AG08396 (cell line): ENCODE measurements around the gene DEF6.
A peak's percentile ranks its signal among the peaks of the same experiment; 100 is the strongest.
"Not testable (repeated sequence)": the region's sequence is repeated elsewhere in the genome, so short reads cannot be mapped to it uniquely, and the experiment has no call there.

ENCODE experiments used
- DNase-seq: peaks from one replicate; pipeline ENCODE4 v3.0.0; 2012; ENCODE audit warnings: low spot score, mixed read lengths

The DEF6 gene

GRCh38 chr6:35310265-35310831 lies 12.7 kb downstream of the DEF6 start:
- DNase-seq: no peak

DNA sequence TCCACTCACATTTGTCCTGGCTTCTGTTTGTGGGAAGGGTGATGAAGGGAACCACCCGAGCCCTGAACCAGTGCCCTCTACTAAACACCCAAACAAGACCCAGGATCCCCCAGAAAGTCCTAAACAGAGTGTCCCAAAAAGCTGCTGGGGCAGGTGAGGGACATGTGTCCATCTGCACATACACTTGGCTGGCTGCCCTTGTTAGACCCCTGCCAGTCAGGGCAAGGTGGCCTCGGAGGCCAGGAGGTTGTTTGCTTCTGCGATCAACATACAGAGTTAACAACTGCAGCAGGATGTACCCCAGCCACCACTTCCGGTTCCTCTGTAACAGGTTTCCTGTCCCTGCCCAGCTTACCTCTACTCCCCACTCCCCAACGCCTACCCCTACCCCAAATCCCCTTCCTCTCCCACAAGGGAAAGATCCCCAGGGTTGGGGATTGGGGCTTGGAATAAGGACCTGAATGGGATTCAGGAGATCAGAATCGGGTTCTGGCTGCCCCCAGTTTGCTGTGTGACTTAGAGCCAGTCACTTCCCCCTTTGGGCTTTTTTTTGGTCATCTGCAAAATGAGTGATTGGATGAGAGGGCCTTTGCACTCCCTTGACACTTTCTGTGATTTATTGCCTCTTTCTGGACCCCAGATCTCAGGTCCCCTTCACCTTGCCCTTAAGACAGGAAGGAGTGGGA lies 13.9 kb downstream of the DEF6 start:
- no peak for DNase-seq

- DNase-seq: no peak
Observed at GRCh38 chr6:35312076-35312800, 14.6 kb downstream of the DEF6 start.

- DNase-seq: no peak
Observed at GRCh38 chr6:35312807-35313206, 15.2 kb downstream of the DEF6 start.

GRCh38 chr6:35317483-35318195 lies 20.0 kb downstream of the DEF6 start:
- DNase-seq: no peak

- DNase-seq: peak; percentile 96
Observed at GRCh38 chr6:35318196-35319171, 20.9 kb downstream of the DEF6 start.

GRCh38 chr6:35319346-35320030 lies 21.9 kb downstream of the DEF6 start:
- no peak for DNase-seq

- DNase-seq: no peak
Observed at GRCh38 chr6:35320031-35320410, 22.4 kb downstream of the DEF6 start.

GRCh38 chr6:35321091-35321490 lies 23.5 kb downstream of the DEF6 start:
- DNase-seq: no peak

GRCh38 chr6:35327349-35328027 lies 29.9 kb downstream of the DEF6 start:
- DNase-seq: peak; percentile 77

GRCh38 chr6:35328108-35328723 lies 30.6 kb downstream of the DEF6 start:
- DNase-seq: no peak

DNA sequence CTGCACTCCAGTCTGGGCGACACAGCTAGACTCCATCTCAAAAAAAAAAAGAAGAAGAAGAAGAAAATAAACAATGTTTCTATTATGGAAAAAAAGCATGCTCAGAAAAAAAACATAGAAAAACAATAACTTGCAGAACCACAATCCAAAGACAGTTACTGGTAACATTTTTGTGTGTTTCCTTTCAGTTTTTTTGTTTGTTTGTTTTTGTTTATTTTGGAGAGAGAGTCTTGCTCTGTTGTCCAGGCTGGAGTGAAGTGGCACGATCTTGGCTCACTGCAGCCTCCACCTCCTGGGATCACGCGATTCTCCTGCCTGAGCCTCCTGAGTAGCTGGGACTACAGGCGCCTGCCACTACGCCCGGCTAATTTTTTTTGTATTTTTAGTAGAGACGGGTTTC lies 31.3 kb downstream of the DEF6 start:
- DNase-seq: not testable (repeated sequence)

DNA sequence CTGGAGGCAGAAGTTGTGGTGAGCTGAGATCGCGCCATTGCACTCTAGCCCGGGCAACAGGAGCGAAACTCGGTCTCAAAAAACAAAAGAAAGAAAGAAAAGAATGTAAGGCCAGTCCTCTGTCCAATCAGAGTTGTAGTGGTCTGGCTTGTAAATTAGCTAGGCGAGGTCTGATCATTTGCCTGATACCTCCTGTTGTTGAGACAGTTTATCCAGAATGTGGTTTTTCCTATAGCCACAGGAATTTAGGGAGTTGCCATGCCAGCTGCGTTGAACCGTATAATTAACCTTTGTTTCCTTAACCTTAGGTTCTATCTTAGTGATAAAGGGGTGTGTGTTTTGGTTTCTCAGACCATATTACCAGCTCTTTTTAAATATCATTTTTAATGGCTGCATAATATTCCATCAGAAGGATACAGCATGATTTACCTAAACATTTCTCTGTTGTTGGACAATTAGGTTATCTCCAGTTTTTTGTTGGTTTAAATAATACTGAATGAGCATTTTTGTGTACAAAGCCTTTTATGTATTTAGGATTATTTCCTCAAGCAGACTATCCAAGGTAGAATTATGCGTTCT lies 33.0 kb downstream of the DEF6 start:
- no peak for DNase-seq

- DNase-seq: not testable (repeated sequence)
Observed at GRCh38 chr6:35332074-35332887, 34.7 kb downstream of the DEF6 start.

DNA sequence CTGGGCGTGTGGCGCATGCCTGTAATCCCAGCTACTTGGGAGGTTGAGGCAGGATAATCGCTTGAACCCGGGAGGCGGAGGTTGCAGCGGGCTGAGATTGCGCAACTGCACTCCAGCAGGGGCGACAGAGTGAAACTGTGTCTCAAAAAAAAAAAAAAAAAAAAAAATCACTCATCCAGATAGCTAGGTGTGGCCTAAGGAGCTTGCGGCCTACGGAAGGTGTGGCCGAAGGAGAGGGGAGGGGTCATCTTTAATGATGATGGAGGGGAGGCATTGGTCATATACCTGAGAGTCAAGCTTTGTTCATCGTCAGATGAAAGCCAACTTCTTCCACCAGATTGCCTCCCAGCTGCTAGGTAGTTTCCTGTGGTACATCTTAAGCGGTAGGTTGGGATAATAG lies 43.9 kb downstream of the DEF6 start:
- DNase-seq: no peak

GRCh38 chr6:35342258-35343091 lies 44.9 kb downstream of the DEF6 start, which contains the start of gene PPARD:
Gene PPARD, plus strand, starts transcription at chr6:35342558. Its CDS starts 68,530 bp downstream, at chr6:35411088.
- DNase-seq: peak; percentile 100

DNA sequence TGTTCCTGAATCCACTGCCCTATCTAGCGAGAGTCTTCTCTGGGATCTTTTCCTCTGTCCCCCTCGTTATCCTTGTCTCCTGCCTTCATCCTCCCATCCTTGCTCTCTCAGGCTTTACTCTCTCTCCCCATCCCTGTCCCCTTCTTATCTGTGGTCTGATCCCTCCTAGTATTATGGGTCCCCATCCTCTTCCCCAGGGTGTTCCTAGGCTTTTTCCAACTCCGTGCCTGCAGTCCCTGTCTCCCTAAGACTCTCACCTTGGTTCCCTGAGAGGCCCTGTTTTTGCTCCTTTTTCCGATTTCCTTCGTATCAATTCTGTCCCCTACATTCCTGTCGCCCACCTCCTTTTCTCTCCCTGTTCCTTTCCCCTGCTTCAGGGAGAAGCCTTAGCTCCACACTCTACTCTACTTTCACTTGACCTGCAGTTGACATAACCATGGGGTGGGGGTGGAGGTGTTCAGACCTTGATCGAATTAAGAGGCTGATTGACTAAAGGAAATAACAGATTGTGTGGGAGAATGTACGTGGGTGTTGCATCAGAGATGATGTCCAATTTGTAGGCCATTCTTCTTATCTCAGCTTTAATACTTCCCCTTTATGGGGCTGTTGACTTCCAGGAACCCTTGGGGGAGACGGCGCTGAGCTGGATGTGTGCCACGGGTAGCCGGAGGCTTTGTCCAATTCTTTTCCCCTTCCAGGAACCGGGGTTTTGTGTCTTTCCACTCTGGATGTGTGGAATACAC lies 45.6 kb downstream of the DEF6 start:
- peak; percentile 39 for DNase-seq
